Measurements from ENCODE around the gene VEZT. TPM values are rescaled to one million over a fixed set of nuclear protein-coding genes. Genes with fewer than 3 reads are reported as not detected.
"Not testable (repeated sequence)": the region's sequence is repeated elsewhere in the genome, so short reads cannot be mapped to it uniquely, and the experiment has no call there.

The VEZT gene
- total RNA-seq, 2 experiments from 2014 or later: 36.9 to 52.3 TPM

GRCh38 chr12:95240556-95240955, 22.9 kb downstream of the VEZT start:
- peaks cover 13% of the 10 kb centered on the region for H3K4me1 Mint-ChIP-seq
- no peak overlapping the region for H3K27ac Mint-ChIP-seq
- no peak for ATAC-seq
- no peaks in the 10 kb centered on the region for H3K9me3 Mint-ChIP-seq (ENCODE audit: low read depth)
- H3K4me3 Mint-ChIP-seq: no peak overlapping the region
- no peak for DNase-seq
- peaks cover 18% of the 10 kb centered on the region for H3K36me3 Mint-ChIP-seq
- CTCF ChIA-PET: no interaction called here
- no peaks in the 10 kb centered on the region for H3K27me3 Mint-ChIP-seq

GRCh38 chr12:95241138-95241537, 23.5 kb downstream of the VEZT start:
- Mint-ChIP-seq H3K36me3 (peaks cover 18% of the 10 kb centered on the region), H3K4me1 (peaks cover 17% of the 10 kb centered on the region)
- H3K27me3 Mint-ChIP-seq; H3K9me3 Mint-ChIP-seq (ENCODE audit: low read depth); H3K4me3 Mint-ChIP-seq; CTCF ChIA-PET; H3K27ac Mint-ChIP-seq; ATAC-seq; DNase-seq: not testable (repeated sequence)

- CTCF ChIA-PET: interaction anchor here (0.5 kb wide), 1 partner anchor 13 kb away, joined by 3 read pairs; no protein-coding TSS in a partner anchor
- H3K4me3 Mint-ChIP-seq: no peak overlapping the region
- H3K36me3 Mint-ChIP-seq: peaks cover 12% of the 10 kb centered on the region
- H3K4me1 Mint-ChIP-seq: peaks cover 23% of the 10 kb centered on the region
- DNase-seq (no peak), ATAC-seq (no peak)
- H3K27me3 Mint-ChIP-seq: no peaks in the 10 kb centered on the region
- no peak overlapping the region for H3K27ac Mint-ChIP-seq
- no peaks in the 10 kb centered on the region for H3K9me3 Mint-ChIP-seq (ENCODE audit: low read depth)
Observed at GRCh38 chr12:95241761-95242506, 24.3 kb downstream of the VEZT start.

GRCh38 chr12:95243497-95244183, 26.0 kb downstream of the VEZT start:
- ATAC-seq: no peak
- CTCF ChIA-PET: no interaction called here
- no peak overlapping the region for H3K4me3 Mint-ChIP-seq

DNA sequence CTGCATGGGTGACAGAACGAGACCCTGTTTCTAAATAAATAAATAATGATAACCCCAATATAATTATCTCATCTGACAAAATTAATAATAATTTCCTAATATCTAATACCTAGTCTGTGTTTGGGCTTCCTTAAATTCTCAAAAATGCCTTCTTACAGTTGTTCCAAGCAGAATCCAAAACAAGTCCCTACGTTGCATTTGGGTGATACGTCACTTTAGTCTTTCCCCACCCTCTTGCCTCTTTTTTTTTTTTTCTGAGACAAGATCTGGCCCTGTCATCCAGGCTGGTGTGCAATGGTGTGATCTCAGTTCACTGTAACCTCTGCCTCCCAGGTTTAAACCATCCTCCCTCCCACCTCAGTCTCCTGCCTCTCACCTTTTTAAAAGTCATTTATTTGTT, 26.7 kb downstream of the VEZT start:
- Mint-ChIP-seq H3K4me1 (peaks cover 20% of the 10 kb centered on the region), H3K27ac (no peak overlapping the region), H3K9me3 (ENCODE audit: low read depth) (no peaks in the 10 kb centered on the region), H3K27me3 (no peaks in the 10 kb centered on the region), H3K4me3 (no peak overlapping the region), H3K36me3 (peaks cover 9% of the 10 kb centered on the region)
- CTCF ChIA-PET: no interaction called here
- ATAC-seq (no peak), DNase-seq (no peak)

More at GRCh38 chr12:95243497-95244183, 26.0 kb downstream of the VEZT start:
- H3K27me3 Mint-ChIP-seq: no peaks in the 10 kb centered on the region
- no peak overlapping the region for H3K27ac Mint-ChIP-seq
- peaks cover 23% of the 10 kb centered on the region for H3K4me1 Mint-ChIP-seq
- H3K36me3 Mint-ChIP-seq: peaks cover 9% of the 10 kb centered on the region
- no peak for DNase-seq
- H3K9me3 Mint-ChIP-seq (ENCODE audit: low read depth): no peaks in the 10 kb centered on the region

DNA sequence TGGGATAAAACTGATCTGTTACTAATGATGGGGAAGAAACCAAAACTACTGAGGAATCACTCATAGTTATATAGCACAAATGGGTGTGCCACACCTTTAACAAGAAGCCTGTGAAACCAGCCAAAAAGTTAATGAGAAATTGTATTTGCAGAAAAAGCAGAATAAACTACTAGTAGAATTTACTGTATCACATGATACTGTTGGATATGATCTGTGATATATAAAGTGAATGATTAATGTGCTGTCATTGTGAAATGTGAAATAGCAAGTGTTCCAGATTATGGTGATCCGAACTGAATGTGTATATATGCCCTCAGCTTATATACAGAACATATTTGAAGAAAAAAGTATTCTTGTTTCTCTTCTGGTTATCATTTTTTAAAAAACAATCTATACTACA, 30.5 kb downstream of the VEZT start:
- Mint-ChIP-seq H3K27ac (no peak overlapping the region), H3K4me1 (peaks cover 14% of the 10 kb centered on the region), H3K4me3 (no peak overlapping the region), H3K36me3 (peaks cover 10% of the 10 kb centered on the region), H3K27me3 (no peaks in the 10 kb centered on the region), H3K9me3 (ENCODE audit: low read depth) (no peaks in the 10 kb centered on the region)
- CTCF ChIA-PET: no interaction called here
- no peak for ATAC-seq
- no peak for DNase-seq

GRCh38 chr12:95248604-95249360, 31.2 kb downstream of the VEZT start:
- no peak for DNase-seq
- Mint-ChIP-seq H3K27me3 (no peaks in the 10 kb centered on the region), H3K27ac (no peak overlapping the region), H3K4me3 (no peak overlapping the region), H3K4me1 (peaks cover 14% of the 10 kb centered on the region), H3K36me3 (peaks cover 13% of the 10 kb centered on the region), H3K9me3 (ENCODE audit: low read depth) (no peaks in the 10 kb centered on the region)
- CTCF ChIA-PET: no interaction called here
- ATAC-seq: no peak

GRCh38 chr12:95253386-95253785, 35.8 kb downstream of the VEZT start:
- DNase-seq: no peak
- no peak for ATAC-seq
- CTCF ChIA-PET: interaction anchor here (0.7 to 1.8 kb wide), 2 partner anchors 9 to 281 kb away, joined by 3 to 4 read pairs; no protein-coding TSS in a partner anchor
- no peak overlapping the region for H3K27ac Mint-ChIP-seq
- no peaks in the 10 kb centered on the region for H3K27me3 Mint-ChIP-seq
- H3K36me3 Mint-ChIP-seq: peaks cover 33% of the 10 kb centered on the region
- peaks cover 1% of the 10 kb centered on the region for H3K4me1 Mint-ChIP-seq
- no peaks in the 10 kb centered on the region for H3K9me3 Mint-ChIP-seq (ENCODE audit: low read depth)
- H3K4me3 Mint-ChIP-seq: no peak overlapping the region

- Mint-ChIP-seq H3K4me1 (no peaks in the 10 kb centered on the region), H3K9me3 (ENCODE audit: low read depth) (no peaks in the 10 kb centered on the region), H3K36me3 (peaks cover 31% of the 10 kb centered on the region), H3K27ac (no peak overlapping the region), H3K4me3 (no peak overlapping the region), H3K27me3 (no peaks in the 10 kb centered on the region)
- DNase-seq: no peak
- ATAC-seq: no peak
- CTCF ChIA-PET: no interaction called here
Observed at GRCh38 chr12:95257541-95257940, 39.9 kb downstream of the VEZT start.

GRCh38 chr12:95258151-95258550, 40.5 kb downstream of the VEZT start:
- DNase-seq (no peak), ATAC-seq (no peak)
- Mint-ChIP-seq H3K27me3 (no peaks in the 10 kb centered on the region), H3K4me3 (no peak overlapping the region), H3K4me1 (no peaks in the 10 kb centered on the region), H3K36me3 (peaks cover 29% of the 10 kb centered on the region), H3K9me3 (ENCODE audit: low read depth) (no peaks in the 10 kb centered on the region), H3K27ac (no peak overlapping the region)
- CTCF ChIA-PET: no interaction called here

DNA sequence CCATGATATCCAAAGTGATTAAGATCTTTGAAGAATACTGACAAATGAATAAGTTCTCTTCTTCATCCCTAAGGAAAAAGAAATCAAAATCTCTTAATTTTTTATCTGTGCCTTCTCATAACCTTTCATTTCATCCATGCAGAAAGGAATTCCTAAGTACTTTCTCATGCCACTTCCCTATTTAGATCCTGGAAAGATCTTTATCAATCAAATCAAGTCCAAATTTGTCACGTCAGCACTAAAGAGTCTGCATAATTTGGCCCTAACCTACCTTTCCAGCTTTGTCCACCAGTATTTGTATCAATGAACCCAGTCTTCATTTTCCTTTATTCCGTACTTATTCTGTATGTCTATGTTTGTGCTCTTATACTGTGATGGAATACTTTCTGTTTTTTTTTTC, 41.2 kb downstream of the VEZT start:
- H3K4me1 Mint-ChIP-seq: no peaks in the 10 kb centered on the region
- CTCF ChIA-PET: interaction anchor here (1.2 kb wide), 1 partner anchor 41 kb away, joined by 3 read pairs; the partner anchor contains the start of genes FGD6 and VEZT
- no peaks in the 10 kb centered on the region for H3K9me3 Mint-ChIP-seq (ENCODE audit: low read depth)
- ATAC-seq: no peak
- no peak for DNase-seq
- H3K4me3 Mint-ChIP-seq: no peak overlapping the region
- H3K27me3 Mint-ChIP-seq: no peaks in the 10 kb centered on the region
- no peak overlapping the region for H3K27ac Mint-ChIP-seq
- peaks cover 26% of the 10 kb centered on the region for H3K36me3 Mint-ChIP-seq

DNA sequence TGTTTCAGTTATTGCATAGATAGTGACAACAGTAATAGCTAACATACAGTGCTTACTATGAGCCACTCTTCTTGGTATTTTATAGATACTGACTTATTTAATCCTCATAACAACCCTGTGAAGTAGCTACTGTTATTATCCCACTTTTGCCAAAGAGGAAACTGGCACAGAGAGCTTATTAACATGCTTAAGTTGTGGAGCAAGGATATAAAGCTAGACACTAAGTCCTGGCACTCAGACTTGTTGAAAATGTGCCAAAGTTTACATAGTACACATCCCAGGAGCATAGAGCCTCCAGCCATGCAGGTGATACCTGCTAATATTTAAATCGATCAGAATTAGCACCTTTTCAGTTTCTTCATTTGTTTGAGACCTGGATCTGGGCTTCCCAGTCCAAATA, 41.8 kb downstream of the VEZT start:
- H3K36me3 Mint-ChIP-seq: peaks cover 26% of the 10 kb centered on the region
- no peak for DNase-seq
- ATAC-seq: no peak
- no peak overlapping the region for H3K4me3 Mint-ChIP-seq
- no peaks in the 10 kb centered on the region for H3K9me3 Mint-ChIP-seq (ENCODE audit: low read depth)
- no peaks in the 10 kb centered on the region for H3K27me3 Mint-ChIP-seq
- no peak overlapping the region for H3K27ac Mint-ChIP-seq
- no peaks in the 10 kb centered on the region for H3K4me1 Mint-ChIP-seq
- CTCF ChIA-PET: interaction anchor here (1.2 kb wide), 1 partner anchor 42 kb away, joined by 3 read pairs; the partner anchor contains the start of genes FGD6 and VEZT

DNA sequence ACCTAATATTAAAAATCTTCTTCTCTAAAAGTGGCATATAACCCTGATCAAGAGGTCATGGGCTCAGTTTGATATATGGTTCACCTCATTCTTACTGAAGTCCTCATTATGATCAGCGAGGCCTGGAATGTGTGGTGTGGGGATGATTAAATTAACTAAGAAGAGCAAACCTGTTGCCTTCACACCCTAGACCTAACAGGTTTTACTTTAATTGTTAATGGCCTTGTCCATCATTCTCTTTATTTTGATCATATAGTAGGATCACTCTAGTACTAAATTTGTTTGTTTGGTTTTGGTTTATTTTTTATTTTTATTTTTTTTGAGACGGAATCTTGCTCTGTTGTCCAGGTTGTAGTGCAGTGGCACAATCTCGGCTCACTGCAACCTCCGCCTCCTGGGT, 43.5 kb downstream of the VEZT start:
- H3K27ac Mint-ChIP-seq: no peak overlapping the region
- H3K36me3 Mint-ChIP-seq: peaks cover 18% of the 10 kb centered on the region
- DNase-seq (no peak), ATAC-seq (no peak)
- H3K4me1 Mint-ChIP-seq: no peaks in the 10 kb centered on the region
- no peak overlapping the region for H3K4me3 Mint-ChIP-seq
- CTCF ChIA-PET: no interaction called here
- no peaks in the 10 kb centered on the region for H3K27me3 Mint-ChIP-seq
- no peaks in the 10 kb centered on the region for H3K9me3 Mint-ChIP-seq (ENCODE audit: low read depth)

Data from activated CD8-positive, alpha-beta memory T cell treated with anti-CD3 and anti-CD28 coated beads, Interleukin-2, amount 10 ng/mL, durations not matched to agents 7 days and 5 days (primary cell).